PC-3 (cell line): ENCODE measurements around the gene TNK2. TPM values are rescaled to one million over a fixed set of nuclear protein-coding genes. Genes with fewer than 3 reads are reported as not detected.

Experiments used
- ATAC-seq: fragments of 200-7000 bp; cut with Tn5 transposase; 2 replicates; pipeline ENCODE4 v1.9.1; 2020; ENCODE audit warnings: mild to moderate bottlenecking, moderate library complexity
- BruUV-seq: library from RNA; stranded (reverse); fragments of 400-500 nt; replicated peaks from 2 replicates; lab custom pipeline; 2021; lab: Mats Ljungman, UMichigan
- CTCF ChIA-PET: fragments of 300-600 bp; sonication (Branson Sonifier 250); formaldehyde crosslinking; loops from one replicate; lab custom pipeline; 2022; ENCODE audit warnings: antibody characterized with exemption; lab: Charles Lee
- POLR2A ChIA-PET: fragments of 300-600 bp; sonication (Branson Sonifier 250); formaldehyde crosslinking; loops from one replicate; lab custom pipeline; 2022; ENCODE audit warnings: antibody characterized with exemption; ENCODE audit not compliant: unreplicated experiment; lab: Charles Lee
- DNase-seq: peaks from one replicate; pipeline ENCODE4 v3.0.0-alpha.2; 2015
- H2AFZ ChIP-seq: fragments of 300-600 bp; sonication (generic); 2 replicates; pipeline ENCODE4 v1.6.0; 2016; ENCODE audit warnings: antibody characterized with exemption, low read length
- H3F3A ChIP-seq: fragments of 300-600 bp; sonication (generic); one replicate; pipeline ENCODE4 v1.6.0; 2017; ENCODE audit warnings: antibody characterized with exemption, low read length, control low read depth, mild to moderate bottlenecking; ENCODE audit not compliant: unreplicated experiment
- H3K27ac ChIP-seq: fragments of 300-600 bp; sonication (generic); 2 replicates; pipeline ENCODE4 v1.5.1; 2016; ENCODE audit warnings: mild to moderate bottlenecking, low read length
- H3K27me3 ChIP-seq: fragments of 300-600 bp; sonication (generic); 2 replicates; pipeline ENCODE4 v1.6.1; 2016; ENCODE audit warnings: low read length, mixed read lengths
- H3K36me3 ChIP-seq: fragments of 300-600 bp; sonication (generic); 2 replicates; pipeline ENCODE4 v1.6.1; 2016; ENCODE audit warnings: low read depth, mixed run types, low read length, mixed read lengths
- H3K4me1 ChIP-seq: fragments of 300-600 bp; sonication (generic); 2 replicates; pipeline ENCODE4 v1.5.1; 2016; ENCODE audit warnings: low read length; ENCODE audit not compliant: insufficient read depth
- H3K4me2 ChIP-seq: fragments of 300-600 bp; sonication (generic); 2 replicates; pipeline ENCODE4 v1.6.0; 2016; ENCODE audit warnings: low read length
- H3K4me3 ChIP-seq: fragments of 300-600 bp; sonication (generic); 2 replicates; pipeline ENCODE4 v1.5.1; 2016; ENCODE audit warnings: mild to moderate bottlenecking, low read length, mixed read lengths
- H3K79me2 ChIP-seq: fragments of 300-600 bp; sonication (generic); 2 replicates; pipeline ENCODE4 v1.6.1; 2017; ENCODE audit warnings: low read length, mixed read lengths
- H3K9ac ChIP-seq: fragments of 300-600 bp; sonication (generic); 2 replicates; pipeline ENCODE4 v1.6.0; 2016; ENCODE audit warnings: mild to moderate bottlenecking, low read length
- H3K9me2 ChIP-seq: fragments of 300-600 bp; sonication (generic); replicated peaks from 2 replicates; pipeline ENCODE4 v1.6.1; 2016; ENCODE audit warnings: mixed run types, low read length, mixed read lengths
- H3K9me3 ChIP-seq: fragments of 300-600 bp; sonication (generic); 2 replicates; pipeline ENCODE4 v1.6.1; 2016; ENCODE audit warnings: low read length, mixed read lengths
- H4K20me1 ChIP-seq: fragments of 300-600 bp; sonication (generic); 2 replicates; pipeline ENCODE4 v1.6.1; 2016; ENCODE audit warnings: low read length, mixed read lengths
- EZH2 ChIP-seq: fragments of 300-600 bp; sonication (generic); IDR thresholded peaks from one replicate; pipeline ENCODE4 v1.6.1; 2017; ENCODE audit warnings: antibody characterized with exemption, mild to moderate bottlenecking, low read length; ENCODE audit not compliant: unreplicated experiment
- EZH2phosphoT487 ChIP-seq: fragments of 300-600 bp; sonication (generic); IDR thresholded peaks from 2 replicates; pipeline ENCODE4 v1.6.1; 2018; ENCODE audit warnings: mild to moderate bottlenecking, antibody characterized with exemption, low read length, borderline replicate concordance
- intact Hi-C: fragments of 100-400 bp; cut with micrococcal nuclease; formaldehyde crosslinking; loops from 2 replicates; pipeline ENCODE4 v1.9.0; 2023
- total RNA-seq: library from RNA; depleted of rRNA; stranded (reverse); fragments of >200 nt; gene quantifications from 2 replicates; pipeline ENCODE4 v1.2.3, GENCODE V29; 2014
- TF ChIP-seq, protein P1 (sequence below): fragments of 300-600 bp; sonication (generic); conservative IDR thresholded peaks from 2 replicates; pipeline ENCODE4 v1.5.1; 2017; ENCODE audit warnings: antibody characterized with exemption, low read depth, mild to moderate bottlenecking, low read length

TNK2 gene
- total RNA-seq, 1 experiment from 2014 or later: 49.3 TPM

DNA sequence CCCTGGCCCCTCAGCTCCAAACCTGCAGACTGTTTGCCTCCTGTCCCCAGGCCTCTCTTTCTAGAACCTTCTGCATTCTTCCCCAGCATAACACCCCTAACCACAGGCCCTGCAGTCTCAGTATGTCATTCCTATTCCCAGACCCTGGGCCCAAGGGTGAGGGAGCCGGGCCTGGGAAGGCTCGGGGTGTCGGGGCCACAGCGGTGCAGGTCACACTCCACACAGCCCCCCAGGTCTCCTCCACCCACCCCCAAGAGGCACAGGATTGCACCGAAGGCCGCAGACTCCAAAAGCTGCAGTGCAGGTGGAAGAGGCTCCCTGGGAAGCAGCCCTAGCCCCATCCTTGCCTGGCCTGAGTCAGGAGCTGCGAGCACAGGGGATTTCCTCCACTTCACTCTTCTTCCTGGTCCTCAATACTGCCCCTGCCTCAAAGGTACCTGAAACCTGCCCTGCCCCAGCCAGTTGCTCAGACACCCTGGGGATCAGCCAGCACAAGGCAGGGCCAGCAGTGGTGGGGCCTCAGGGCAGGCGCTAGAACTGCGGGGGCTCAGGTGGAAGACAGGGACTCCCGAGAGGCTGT is 31.1 kb downstream of the TNK2 start:
- Histone ChIP-seq H2AFZ (no peak overlapping the region), H3K9me3 (no peaks in the 10 kb centered on the region), H3K9me2 (no peaks in the 10 kb centered on the region), H3K4me2 (peak overlapping the region; percentile 75), H3K27ac (peak overlapping the region; percentile 54), H4K20me1 (no peaks in the 10 kb centered on the region), H3F3A (no peaks in the 10 kb centered on the region), H3K4me1 (peaks cover 29% of the 10 kb centered on the region), H3K36me3 (peaks cover 9% of the 10 kb centered on the region; the same call in 1 of the 2 replicates), H3K9ac (no peak overlapping the region; the same call in 1 of the 2 replicates), H3K4me3 (peak overlapping the region; percentile 38), H3K79me2 (peaks cover 35% of the 10 kb centered on the region), H3K27me3 (no peaks in the 10 kb centered on the region)
- BruUV-seq: TSS peak; percentile 76
- intact Hi-C loops: no loop called here
- TF ChIP-seq EZH2phosphoT487: no peak
- TF ChIP-seq, protein P1, sequence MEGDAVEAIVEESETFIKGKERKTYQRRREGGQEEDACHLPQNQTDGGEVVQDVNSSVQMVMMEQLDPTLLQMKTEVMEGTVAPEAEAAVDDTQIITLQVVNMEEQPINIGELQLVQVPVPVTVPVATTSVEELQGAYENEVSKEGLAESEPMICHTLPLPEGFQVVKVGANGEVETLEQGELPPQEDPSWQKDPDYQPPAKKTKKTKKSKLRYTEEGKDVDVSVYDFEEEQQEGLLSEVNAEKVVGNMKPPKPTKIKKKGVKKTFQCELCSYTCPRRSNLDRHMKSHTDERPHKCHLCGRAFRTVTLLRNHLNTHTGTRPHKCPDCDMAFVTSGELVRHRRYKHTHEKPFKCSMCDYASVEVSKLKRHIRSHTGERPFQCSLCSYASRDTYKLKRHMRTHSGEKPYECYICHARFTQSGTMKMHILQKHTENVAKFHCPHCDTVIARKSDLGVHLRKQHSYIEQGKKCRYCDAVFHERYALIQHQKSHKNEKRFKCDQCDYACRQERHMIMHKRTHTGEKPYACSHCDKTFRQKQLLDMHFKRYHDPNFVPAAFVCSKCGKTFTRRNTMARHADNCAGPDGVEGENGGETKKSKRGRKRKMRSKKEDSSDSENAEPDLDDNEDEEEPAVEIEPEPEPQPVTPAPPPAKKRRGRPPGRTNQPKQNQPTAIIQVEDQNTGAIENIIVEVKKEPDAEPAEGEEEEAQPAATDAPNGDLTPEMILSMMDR: no peak
- no peak for TF ChIP-seq EZH2
- DNase-seq (no peak), ATAC-seq (peak; percentile 14)
- ChIA-PET CTCF (interaction anchor here (0.6 to 1.0 kb wide), 4 partner anchors 14 to 18 kb away, joined by 3 to 7 read pairs (median 3); no protein-coding TSS in a partner anchor), POLR2A (no interaction called here)

DNA sequence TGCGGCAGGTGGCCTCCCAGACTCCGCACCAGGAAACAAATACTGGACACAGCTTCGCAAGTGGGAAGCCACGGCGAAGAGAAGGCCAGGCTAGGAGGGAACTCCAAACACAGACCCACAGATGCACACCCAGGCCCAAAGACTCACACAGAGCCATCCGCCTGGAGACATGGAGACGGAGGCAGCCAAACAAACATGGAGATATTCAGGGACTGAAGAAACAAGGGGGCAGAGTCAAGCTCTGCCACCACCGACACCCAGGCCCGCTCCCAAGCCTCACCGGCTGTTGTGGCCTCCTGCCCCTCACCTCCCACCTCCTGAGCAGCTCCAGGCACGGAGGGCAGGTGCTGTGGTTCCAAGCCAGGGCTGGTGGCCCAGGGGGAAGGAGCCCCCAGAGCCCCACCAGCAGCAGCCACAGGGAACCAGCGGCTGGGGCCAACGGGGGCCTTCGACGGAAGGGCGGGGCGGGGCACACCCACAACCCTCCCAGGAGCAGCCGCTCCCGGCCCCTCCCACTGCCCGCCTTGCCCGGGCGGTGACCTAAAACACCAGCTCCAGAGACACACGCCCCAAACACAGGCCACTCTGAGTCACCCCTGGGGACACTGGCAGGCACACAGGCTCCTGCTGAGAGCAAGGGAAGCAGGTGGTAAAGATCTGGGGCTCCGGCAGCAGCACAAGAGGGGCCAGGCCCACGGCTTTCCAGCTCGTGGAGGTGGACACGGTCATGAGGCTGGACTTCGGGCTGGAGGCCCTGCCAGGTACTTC is 31.9 kb downstream of the TNK2 start:
- intact Hi-C loops: loop anchor here (1.0 kb wide), 1 partner anchor 39 kb away; no protein-coding TSS in a partner anchor
- Histone ChIP-seq H3K9me3 (no peaks in the 10 kb centered on the region), H3K9ac (peak overlapping the region; percentile 31; the same call in 1 of the 2 replicates), H3K4me1 (peaks cover 30% of the 10 kb centered on the region), H3K27ac (peak overlapping the region; percentile 54), H3K36me3 (peaks cover 11% of the 10 kb centered on the region), H3F3A (no peaks in the 10 kb centered on the region), H3K9me2 (no peaks in the 10 kb centered on the region), H3K27me3 (no peaks in the 10 kb centered on the region), H2AFZ (no peak overlapping the region), H3K4me3 (peak overlapping the region; percentile 38), H4K20me1 (no peaks in the 10 kb centered on the region), H3K4me2 (peak overlapping the region; percentile 75), H3K79me2 (peaks cover 35% of the 10 kb centered on the region)
- POLR2A ChIA-PET: no interaction called here
- DNase-seq (peak; percentile 90), ATAC-seq (peak; percentile 95)
- TF ChIP-seq EZH2 (no peak), EZH2phosphoT487 (no peak)
- TF ChIP-seq, protein P1: no peak
- CTCF ChIA-PET: interaction anchor here (0.6 to 1.0 kb wide), 4 partner anchors 13 to 18 kb away, joined by 3 to 7 read pairs (median 3); no protein-coding TSS in a partner anchor
- BruUV-seq: TSS peak; percentile 73
